Measurements from ENCODE around the gene CDC123.

DNA sequence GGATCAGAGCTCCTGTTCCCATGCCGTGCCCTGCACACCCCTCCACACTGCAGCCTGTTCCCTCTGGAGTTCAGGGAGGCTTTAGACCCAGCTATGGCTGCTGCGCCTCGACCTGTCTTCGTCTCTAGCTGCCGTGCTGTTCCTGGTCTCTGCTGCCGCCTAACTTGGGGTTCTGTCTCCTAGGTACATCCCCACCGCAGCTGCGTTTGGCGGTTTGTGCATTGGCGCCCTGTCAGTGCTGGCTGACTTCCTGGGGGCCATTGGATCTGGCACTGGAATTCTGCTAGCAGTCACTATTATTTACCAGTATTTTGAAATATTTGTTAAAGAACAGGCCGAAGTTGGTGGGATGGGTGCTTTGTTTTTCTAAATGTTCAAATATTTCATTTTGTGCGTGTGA lies 31.9 kb upstream of the CDC123 start:
- TF ChIP-seq POLR2AphosphoS5 (IDR thresholded peaks at IDR 0.05; ENCODE audit: low read depth, low read length) (no peak), POLR2A (IDR thresholded peaks at IDR 0.05; ENCODE audit: low read depth, low read length) (no peak), TAF1 (IDR thresholded peaks at IDR 0.05; ENCODE audit: low read depth, low read length) (no peak), SPI1 (IDR thresholded peaks at IDR 0.05; ENCODE audit: low read depth, low read length) (no peak)

Data from GM12891 (cell line).